HCT116 (cell line): ENCODE data around the gene EIF6.

Experiments used
- CTCF ChIP-seq, 3 experiments: fragments of 200-600 bp in 1 of 3; sonication (generic) in 1 of 3; IDR thresholded peaks in 2 of 3; conservative IDR thresholded peaks in 1 of 3; 2 replicates each; pipeline ENCODE4 v1.5.1; 2012 to 2017; ENCODE audit warnings: low read depth in 2 of 3, low read length in 2 of 3, antibody characterized with exemption in 1 of 3, borderline replicate concordance in 1 of 3, control low read depth in 1 of 3, mild to moderate bottlenecking in 1 of 3, mixed read lengths in 1 of 3, mixed run types in 1 of 3, moderate library complexity in 1 of 3; ENCODE audit not compliant: insufficient read depth in 1 of 3
- EZH2 ChIP-seq: fragments of 200-600 bp; sonication (generic); IDR thresholded peaks from 2 replicates; pipeline ENCODE4 v1.6.1; 2017; ENCODE audit warnings: antibody characterized with exemption, mixed run types
- POLR2A ChIP-seq: IDR thresholded peaks from 2 replicates; pipeline ENCODE4 v1.7.0; 2011; ENCODE audit warnings: borderline replicate concordance; ENCODE audit not compliant: insufficient read depth, insufficient read length; ENCODE audit errors: extremely low read depth
- SRF ChIP-seq: IDR thresholded peaks from 2 replicates; pipeline ENCODE4 v1.6.1; 2012; ENCODE audit warnings: low read depth
- TCF7L2 ChIP-seq: IDR thresholded peaks from 2 replicates; pipeline ENCODE4 v1.7.0; 2011; ENCODE audit warnings: borderline replicate concordance, inconsistent platforms; ENCODE audit not compliant: insufficient read depth, insufficient read length; ENCODE audit errors: extremely low read depth
- YY1 ChIP-seq: IDR thresholded peaks from 2 replicates; pipeline ENCODE4 v1.6.1; 2011; ENCODE audit warnings: low read length, low read depth, moderate library complexity, mild to moderate bottlenecking; ENCODE audit not compliant: insufficient replicate concordance; ENCODE audit errors: extremely low read depth
- TF ChIP-seq, protein P1 (sequence below): IDR thresholded peaks from 2 replicates; pipeline ENCODE4 v1.6.1; 2012; ENCODE audit warnings: low read depth

GRCh38 chr20:35288325-35289060 lies 3.9 kb upstream of the EIF6 start:
- no peak for TF ChIP-seq YY1
- no peak for TF ChIP-seq TCF7L2
- no peak for TF ChIP-seq CTCF (IDR thresholded peaks at IDR 0.05 in 2 of 3, conservative IDR thresholded peaks at IDR 0.05 in 1 of 3; ENCODE audit: borderline replicate concordance in 1 of 3, insufficient read depth in 1 of 3, low read depth in 2 of 3, low read length in 2 of 3)
- TF ChIP-seq POLR2A: no peak
- no peak for TF ChIP-seq SRF
- no peak for TF ChIP-seq EZH2
- TF ChIP-seq, protein P1, sequence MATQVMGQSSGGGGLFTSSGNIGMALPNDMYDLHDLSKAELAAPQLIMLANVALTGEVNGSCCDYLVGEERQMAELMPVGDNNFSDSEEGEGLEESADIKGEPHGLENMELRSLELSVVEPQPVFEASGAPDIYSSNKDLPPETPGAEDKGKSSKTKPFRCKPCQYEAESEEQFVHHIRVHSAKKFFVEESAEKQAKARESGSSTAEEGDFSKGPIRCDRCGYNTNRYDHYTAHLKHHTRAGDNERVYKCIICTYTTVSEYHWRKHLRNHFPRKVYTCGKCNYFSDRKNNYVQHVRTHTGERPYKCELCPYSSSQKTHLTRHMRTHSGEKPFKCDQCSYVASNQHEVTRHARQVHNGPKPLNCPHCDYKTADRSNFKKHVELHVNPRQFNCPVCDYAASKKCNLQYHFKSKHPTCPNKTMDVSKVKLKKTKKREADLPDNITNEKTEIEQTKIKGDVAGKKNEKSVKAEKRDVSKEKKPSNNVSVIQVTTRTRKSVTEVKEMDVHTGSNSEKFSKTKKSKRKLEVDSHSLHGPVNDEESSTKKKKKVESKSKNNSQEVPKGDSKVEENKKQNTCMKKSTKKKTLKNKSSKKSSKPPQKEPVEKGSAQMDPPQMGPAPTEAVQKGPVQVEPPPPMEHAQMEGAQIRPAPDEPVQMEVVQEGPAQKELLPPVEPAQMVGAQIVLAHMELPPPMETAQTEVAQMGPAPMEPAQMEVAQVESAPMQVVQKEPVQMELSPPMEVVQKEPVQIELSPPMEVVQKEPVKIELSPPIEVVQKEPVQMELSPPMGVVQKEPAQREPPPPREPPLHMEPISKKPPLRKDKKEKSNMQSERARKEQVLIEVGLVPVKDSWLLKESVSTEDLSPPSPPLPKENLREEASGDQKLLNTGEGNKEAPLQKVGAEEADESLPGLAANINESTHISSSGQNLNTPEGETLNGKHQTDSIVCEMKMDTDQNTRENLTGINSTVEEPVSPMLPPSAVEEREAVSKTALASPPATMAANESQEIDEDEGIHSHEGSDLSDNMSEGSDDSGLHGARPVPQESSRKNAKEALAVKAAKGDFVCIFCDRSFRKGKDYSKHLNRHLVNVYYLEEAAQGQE: no peak
